K562 (cell line): ENCODE measurements around the gene RPL27. TPM values are rescaled to one million over a fixed set of nuclear protein-coding genes. Genes with fewer than 3 reads are reported as not detected.
A peak's percentile ranks its signal among the peaks of the same experiment; 100 is the strongest.

Experiments used
- FIP1L1 ChIP-seq: fragments of 200-400 bp; formaldehyde crosslinking; IDR thresholded peaks from 2 replicates; pipeline ENCODE4 v1.6.1; 2018; ENCODE audit warnings: mild to moderate bottlenecking, low read depth, low read length; ENCODE audit not compliant: poor library complexity, severe bottlenecking
- FOXA3 ChIP-seq, 2 experiments: fragments of 450-650 bp in 1 of 2; sonication (generic) in 1 of 2; formaldehyde crosslinking; IDR thresholded peaks in 1 of 2; conservative IDR thresholded peaks in 1 of 2; 2 replicates each; pipeline versions ENCODE4 v1.4.0 to v1.8.0; 2020 to 2022; ENCODE audit warnings: mild to moderate bottlenecking in 2 of 2, missing genetic modification reagents in 1 of 2
- GTF2E2 ChIP-seq: fragments of 200-800 bp; sonication (Bioruptor generic); IDR thresholded peaks from 2 replicates; pipeline ENCODE4 v1.6.1; 2016; ENCODE audit warnings: missing genetic modification characterization, missing compliant biosample characterization
- PCBP1 ChIP-seq: fragments of 200-400 bp; formaldehyde crosslinking; IDR thresholded peaks from 2 replicates; pipeline ENCODE4 v1.6.1; 2018; ENCODE audit warnings: mild to moderate bottlenecking, low read depth, low read length; ENCODE audit not compliant: poor library complexity, severe bottlenecking
- POLR2B ChIP-seq: fragments of 450-650 bp; IDR thresholded peaks from 2 replicates; pipeline ENCODE4 v1.6.1; 2018; ENCODE audit warnings: low read depth; ENCODE audit not compliant: partially characterized antibody
- RBM22 ChIP-seq: fragments of 200-400 bp; formaldehyde crosslinking; IDR thresholded peaks from 2 replicates; pipeline ENCODE4 v1.6.1; 2018; ENCODE audit warnings: low read length, low read depth; ENCODE audit not compliant: poor library complexity, severe bottlenecking
- SAFB ChIP-seq: fragments of 200-400 bp; formaldehyde crosslinking; IDR thresholded peaks from 2 replicates; pipeline ENCODE4 v1.6.1; 2017; ENCODE audit warnings: low read depth, low read length, borderline replicate concordance
- TEAD2 ChIP-seq: fragments of 450-650 bp; IDR thresholded peaks from 2 replicates; pipeline ENCODE4 v1.6.1; 2016; ENCODE audit warnings: missing genetic modification characterization, control low read depth, missing compliant biosample characterization
- ZFX ChIP-seq: sonication (generic); formaldehyde crosslinking; IDR thresholded peaks from 2 replicates; pipeline ENCODE4 v1.8.0; 2022; ENCODE audit warnings: mild to moderate bottlenecking, missing genetic modification reagents, moderate library complexity
- ZNF143 ChIP-seq: sonication (generic); formaldehyde crosslinking; IDR thresholded peaks from 2 replicates; pipeline ENCODE4 v1.9.0; 2022; ENCODE audit warnings: mild to moderate bottlenecking, missing genetic modification reagents
- ZSCAN32 ChIP-seq: fragments of 450-650 bp; formaldehyde crosslinking; IDR thresholded peaks from 2 replicates; pipeline ENCODE4 v1.4.0; 2020; ENCODE audit warnings: mild to moderate bottlenecking, moderate library complexity
- polyA plus RNA-seq, 8 experiments: library from polyadenylated mRNA; depleted of rRNA in 4 of 8; stranded (reverse) in 5 of 8; unstranded in 3 of 8; fragments of >200 nt; fragmentation: Nextera tagmentation in 2 of 8; fragmentation: Illumina TruSeq in 1 of 8; extraction: Ambion mirVana in 2 of 8; extraction: Trizol in 1 of 8; gene quantifications; 2 replicates each; pipeline versions ENCODE4 v1.2.1 to v1.2.3, GENCODE V29; 2011 to 2014; ENCODE audit warnings: inconsistent platforms in 1 of 8, missing spikeins in 1 of 8
- total RNA-seq, 7 experiments: library from RNA; depleted of rRNA in 6 of 7; stranded (reverse); fragments of >200 nt in 6 of 7; fragmentation: Illumina TruSeq in 2 of 7; extraction: Trizol in 2 of 7; gene quantifications; 2 replicates each; pipeline versions ENCODE4 v1.2.1 to v1.2.3, GENCODE V29; 2011 to 2021; ENCODE audit warnings: low replicate concordance in 1 of 7
- TF ChIP-seq, protein P1 (sequence below): fragments of 450-650 bp; formaldehyde crosslinking; IDR thresholded peaks from 2 replicates; pipeline ENCODE4 v1.4.0; 2020; ENCODE audit warnings: mild to moderate bottlenecking, mixed read lengths
- TF ChIP-seq, protein P2 (sequence below): sonication (generic); formaldehyde crosslinking; IDR thresholded peaks from 2 replicates; pipeline ENCODE4 v1.8.1; 2023; ENCODE audit warnings: mild to moderate bottlenecking, missing genetic modification reagents
- TF ChIP-seq, protein P3 (sequence below): fragments of 250-450 bp; sonication (Bioruptor Pico); IDR thresholded peaks from 2 replicates; pipeline ENCODE4 v1.5.0; 2021
- TF ChIP-seq, protein P4 (sequence below), 2 experiments: fragments of 450-650 bp; IDR thresholded peaks; 2 replicates each; pipeline ENCODE4 v1.6.1; 2018; ENCODE audit warnings: mild to moderate bottlenecking in 2 of 2, low read depth in 1 of 2; ENCODE audit not compliant: partially characterized antibody in 2 of 2

Gene RPL27
- total and polyA plus RNA-seq, 9 of the 15 experiments (the other 6 are each of a cell fraction or from before 2014, with no cell fraction given): 1,539 to 6,155 (median 3,710) TPM

DNA sequence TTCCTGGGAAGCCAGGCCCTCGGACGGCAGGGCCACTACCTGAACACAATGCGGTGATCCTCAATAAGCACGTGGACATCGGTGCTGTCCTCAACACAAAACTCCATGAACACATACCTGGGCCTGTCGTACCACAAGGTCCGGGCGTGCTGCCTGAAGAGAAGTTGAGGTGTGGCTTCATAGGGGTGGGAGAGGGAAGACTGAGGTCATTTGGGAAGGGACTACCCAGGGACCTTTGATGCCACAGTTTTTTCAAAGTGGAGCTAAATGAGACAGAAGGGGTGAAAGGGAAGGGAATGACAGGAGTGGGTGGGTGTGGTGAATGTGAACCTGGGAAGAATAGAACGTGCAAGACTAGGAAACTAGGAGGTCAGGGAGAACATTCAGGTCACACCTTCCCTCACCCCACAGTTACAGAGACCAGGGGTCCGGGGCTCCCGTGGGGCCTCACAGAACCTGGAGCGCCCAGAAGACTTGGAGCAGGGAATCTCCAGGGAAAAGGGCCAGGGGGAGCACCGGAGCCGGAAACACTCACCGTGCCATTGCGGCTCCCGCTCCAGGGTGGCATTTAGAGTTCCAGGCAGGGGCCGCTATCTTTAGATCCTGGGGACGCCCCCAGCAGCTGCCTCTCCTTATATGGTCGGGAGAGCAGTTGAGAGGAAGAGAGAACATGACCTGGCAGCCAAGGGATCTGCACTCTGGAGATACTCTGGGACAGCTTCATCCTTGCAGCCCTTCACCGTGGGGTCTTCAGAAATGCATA is 18.5 kb upstream of the RPL27 start, which contains the start of gene PTGES3L (continued):
- TF ChIP-seq, protein P1, sequence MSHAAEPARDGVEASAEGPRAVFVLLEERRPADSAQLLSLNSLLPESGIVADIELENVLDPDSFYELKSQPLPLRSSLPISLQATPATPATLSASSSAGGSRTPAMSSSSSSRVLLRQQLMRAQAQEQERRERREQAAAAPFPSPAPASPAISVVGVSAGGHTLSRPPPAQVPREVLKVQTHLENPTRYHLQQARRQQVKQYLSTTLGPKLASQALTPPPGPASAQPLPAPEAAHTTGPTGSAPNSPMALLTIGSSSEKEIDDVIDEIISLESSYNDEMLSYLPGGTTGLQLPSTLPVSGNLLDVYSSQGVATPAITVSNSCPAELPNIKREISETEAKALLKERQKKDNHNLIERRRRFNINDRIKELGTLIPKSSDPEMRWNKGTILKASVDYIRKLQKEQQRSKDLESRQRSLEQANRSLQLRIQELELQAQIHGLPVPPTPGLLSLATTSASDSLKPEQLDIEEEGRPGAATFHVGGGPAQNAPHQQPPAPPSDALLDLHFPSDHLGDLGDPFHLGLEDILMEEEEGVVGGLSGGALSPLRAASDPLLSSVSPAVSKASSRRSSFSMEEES: no peak
- TF ChIP-seq ZNF143 (CRISPR knock-in tag) (no peak), GTF2E2 (no peak), FOXA3 (CRISPR knock-in tag; conservative IDR thresholded peaks at IDR 0.05 in 1 of 2, IDR thresholded peaks at IDR 0.05 in 1 of 2) (no peak), TEAD2 (tag) (no peak), ZFX (CRISPR knock-in tag) (peak; percentile 36; the same call in 1 of the 2 replicates), POLR2B (no peak), FIP1L1 (no peak), PCBP1 (no peak), RBM22 (no peak), SAFB (no peak), ZSCAN32 (no peak)
- TF ChIP-seq, protein P2, sequence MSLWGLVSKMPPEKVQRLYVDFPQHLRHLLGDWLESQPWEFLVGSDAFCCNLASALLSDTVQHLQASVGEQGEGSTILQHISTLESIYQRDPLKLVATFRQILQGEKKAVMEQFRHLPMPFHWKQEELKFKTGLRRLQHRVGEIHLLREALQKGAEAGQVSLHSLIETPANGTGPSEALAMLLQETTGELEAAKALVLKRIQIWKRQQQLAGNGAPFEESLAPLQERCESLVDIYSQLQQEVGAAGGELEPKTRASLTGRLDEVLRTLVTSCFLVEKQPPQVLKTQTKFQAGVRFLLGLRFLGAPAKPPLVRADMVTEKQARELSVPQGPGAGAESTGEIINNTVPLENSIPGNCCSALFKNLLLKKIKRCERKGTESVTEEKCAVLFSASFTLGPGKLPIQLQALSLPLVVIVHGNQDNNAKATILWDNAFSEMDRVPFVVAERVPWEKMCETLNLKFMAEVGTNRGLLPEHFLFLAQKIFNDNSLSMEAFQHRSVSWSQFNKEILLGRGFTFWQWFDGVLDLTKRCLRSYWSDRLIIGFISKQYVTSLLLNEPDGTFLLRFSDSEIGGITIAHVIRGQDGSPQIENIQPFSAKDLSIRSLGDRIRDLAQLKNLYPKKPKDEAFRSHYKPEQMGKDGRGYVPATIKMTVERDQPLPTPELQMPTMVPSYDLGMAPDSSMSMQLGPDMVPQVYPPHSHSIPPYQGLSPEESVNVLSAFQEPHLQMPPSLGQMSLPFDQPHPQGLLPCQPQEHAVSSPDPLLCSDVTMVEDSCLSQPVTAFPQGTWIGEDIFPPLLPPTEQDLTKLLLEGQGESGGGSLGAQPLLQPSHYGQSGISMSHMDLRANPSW: no peak
- TF ChIP-seq, protein P3, sequence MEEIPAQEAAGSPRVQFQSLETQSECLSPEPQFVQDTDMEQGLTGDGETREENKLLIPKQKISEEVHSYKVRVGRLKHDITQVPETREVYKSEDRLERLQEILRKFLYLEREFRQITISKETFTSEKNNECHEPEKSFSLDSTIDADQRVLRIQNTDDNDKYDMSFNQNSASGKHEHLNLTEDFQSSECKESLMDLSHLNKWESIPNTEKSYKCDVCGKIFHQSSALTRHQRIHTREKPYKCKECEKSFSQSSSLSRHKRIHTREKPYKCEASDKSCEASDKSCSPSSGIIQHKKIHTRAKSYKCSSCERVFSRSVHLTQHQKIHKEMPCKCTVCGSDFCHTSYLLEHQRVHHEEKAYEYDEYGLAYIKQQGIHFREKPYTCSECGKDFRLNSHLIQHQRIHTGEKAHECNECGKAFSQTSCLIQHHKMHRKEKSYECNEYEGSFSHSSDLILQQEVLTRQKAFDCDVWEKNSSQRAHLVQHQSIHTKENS (CRISPR knock-in tag): no peak
- TF ChIP-seq, protein P4, sequence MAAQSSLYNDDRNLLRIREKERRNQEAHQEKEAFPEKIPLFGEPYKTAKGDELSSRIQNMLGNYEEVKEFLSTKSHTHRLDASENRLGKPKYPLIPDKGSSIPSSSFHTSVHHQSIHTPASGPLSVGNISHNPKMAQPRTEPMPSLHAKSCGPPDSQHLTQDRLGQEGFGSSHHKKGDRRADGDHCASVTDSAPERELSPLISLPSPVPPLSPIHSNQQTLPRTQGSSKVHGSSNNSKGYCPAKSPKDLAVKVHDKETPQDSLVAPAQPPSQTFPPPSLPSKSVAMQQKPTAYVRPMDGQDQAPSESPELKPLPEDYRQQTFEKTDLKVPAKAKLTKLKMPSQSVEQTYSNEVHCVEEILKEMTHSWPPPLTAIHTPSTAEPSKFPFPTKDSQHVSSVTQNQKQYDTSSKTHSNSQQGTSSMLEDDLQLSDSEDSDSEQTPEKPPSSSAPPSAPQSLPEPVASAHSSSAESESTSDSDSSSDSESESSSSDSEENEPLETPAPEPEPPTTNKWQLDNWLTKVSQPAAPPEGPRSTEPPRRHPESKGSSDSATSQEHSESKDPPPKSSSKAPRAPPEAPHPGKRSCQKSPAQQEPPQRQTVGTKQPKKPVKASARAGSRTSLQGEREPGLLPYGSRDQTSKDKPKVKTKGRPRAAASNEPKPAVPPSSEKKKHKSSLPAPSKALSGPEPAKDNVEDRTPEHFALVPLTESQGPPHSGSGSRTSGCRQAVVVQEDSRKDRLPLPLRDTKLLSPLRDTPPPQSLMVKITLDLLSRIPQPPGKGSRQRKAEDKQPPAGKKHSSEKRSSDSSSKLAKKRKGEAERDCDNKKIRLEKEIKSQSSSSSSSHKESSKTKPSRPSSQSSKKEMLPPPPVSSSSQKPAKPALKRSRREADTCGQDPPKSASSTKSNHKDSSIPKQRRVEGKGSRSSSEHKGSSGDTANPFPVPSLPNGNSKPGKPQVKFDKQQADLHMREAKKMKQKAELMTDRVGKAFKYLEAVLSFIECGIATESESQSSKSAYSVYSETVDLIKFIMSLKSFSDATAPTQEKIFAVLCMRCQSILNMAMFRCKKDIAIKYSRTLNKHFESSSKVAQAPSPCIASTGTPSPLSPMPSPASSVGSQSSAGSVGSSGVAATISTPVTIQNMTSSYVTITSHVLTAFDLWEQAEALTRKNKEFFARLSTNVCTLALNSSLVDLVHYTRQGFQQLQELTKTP (IDR thresholded peaks at IDR 0.05; ENCODE audit: low read depth in 1 of 2, partially characterized antibody in 2 of 2): no peak
